Gastroesophageal sphincter (tissue), 3 donors: ENCODE data around the gene MCRIP1.

ENCODE experiments used
- POLR2AphosphoS5 ChIP-seq: sonication (generic); formaldehyde crosslinking; IDR thresholded peaks from one replicate; pipeline ENCODE4 v1.6.1; 2017; ENCODE audit warnings: antibody characterized with exemption
- TF ChIP-seq, protein P1 (sequence below), 4 experiments: fragments of 200-600 bp in 2 of 4; fragments of 450-650 bp in 2 of 4; sonication (generic) in 1 of 4; IDR thresholded peaks; one replicate each; pipeline ENCODE4 v1.5.1; 2017 to 2019; ENCODE audit warnings: antibody characterized with exemption in 4 of 4, mild to moderate bottlenecking in 2 of 4, moderate library complexity in 2 of 4

DNA sequence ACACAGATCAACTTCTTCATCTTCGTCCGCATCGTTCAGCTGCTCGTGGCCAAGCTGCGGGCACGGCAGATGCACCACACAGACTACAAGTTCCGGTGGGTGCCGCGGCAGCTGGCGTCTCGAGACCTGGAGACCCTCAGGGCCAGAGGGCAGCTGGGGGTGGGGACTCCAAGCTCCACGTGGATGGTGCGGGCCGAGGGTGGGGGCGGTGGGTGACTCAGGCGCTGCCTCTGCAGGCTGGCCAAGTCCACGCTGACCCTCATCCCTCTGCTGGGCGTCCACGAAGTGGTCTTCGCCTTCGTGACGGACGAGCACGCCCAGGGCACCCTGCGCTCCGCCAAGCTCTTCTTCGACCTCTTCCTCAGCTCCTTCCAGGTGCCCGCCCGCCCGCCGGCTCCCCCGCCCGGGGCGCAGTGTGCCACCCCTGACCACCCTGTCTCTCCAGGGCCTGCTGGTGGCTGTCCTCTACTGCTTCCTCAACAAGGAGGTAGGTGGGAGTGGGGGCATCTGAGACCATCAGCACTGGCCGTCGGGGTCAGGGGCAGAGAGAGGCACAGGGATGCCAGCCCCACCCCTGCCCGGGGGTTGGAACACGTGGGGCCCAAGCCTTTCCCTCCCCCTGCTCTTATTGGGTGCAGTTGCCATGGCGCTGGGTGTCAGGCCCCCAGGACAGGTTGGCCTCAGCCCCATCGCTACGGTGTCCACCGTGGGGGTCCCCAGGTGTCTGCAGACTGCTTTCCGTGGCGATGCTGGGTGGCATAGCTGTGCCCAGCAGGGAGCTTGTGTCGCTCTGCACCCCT, 20.3 kb downstream of the MCRIP1 start:
- TF ChIP-seq POLR2AphosphoS5 = no peak
- TF ChIP-seq, protein P1, sequence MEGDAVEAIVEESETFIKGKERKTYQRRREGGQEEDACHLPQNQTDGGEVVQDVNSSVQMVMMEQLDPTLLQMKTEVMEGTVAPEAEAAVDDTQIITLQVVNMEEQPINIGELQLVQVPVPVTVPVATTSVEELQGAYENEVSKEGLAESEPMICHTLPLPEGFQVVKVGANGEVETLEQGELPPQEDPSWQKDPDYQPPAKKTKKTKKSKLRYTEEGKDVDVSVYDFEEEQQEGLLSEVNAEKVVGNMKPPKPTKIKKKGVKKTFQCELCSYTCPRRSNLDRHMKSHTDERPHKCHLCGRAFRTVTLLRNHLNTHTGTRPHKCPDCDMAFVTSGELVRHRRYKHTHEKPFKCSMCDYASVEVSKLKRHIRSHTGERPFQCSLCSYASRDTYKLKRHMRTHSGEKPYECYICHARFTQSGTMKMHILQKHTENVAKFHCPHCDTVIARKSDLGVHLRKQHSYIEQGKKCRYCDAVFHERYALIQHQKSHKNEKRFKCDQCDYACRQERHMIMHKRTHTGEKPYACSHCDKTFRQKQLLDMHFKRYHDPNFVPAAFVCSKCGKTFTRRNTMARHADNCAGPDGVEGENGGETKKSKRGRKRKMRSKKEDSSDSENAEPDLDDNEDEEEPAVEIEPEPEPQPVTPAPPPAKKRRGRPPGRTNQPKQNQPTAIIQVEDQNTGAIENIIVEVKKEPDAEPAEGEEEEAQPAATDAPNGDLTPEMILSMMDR (IDR thresholded peaks at IDR 0.05) = no peak
